IPS-15b (cell line): Measurements from ENCODE around the gene MYH9.
"Not testable (repeated sequence)": the region's sequence is repeated elsewhere in the genome, so short reads cannot be mapped to it uniquely, and the experiment has no call there.

Source experiments
- H3K27me3 ChIP-seq: one replicate; pipeline ENCODE4 v1.6.1; 2013; ENCODE audit warnings: low read length; ENCODE audit not compliant: control insufficient read depth, insufficient read depth
- H3K36me3 ChIP-seq: one replicate; pipeline ENCODE4 v1.6.1; 2013; ENCODE audit warnings: low read length; ENCODE audit not compliant: control insufficient read depth, insufficient read depth
- H3K4me1 ChIP-seq: one replicate; pipeline ENCODE4 v1.6.1; 2013; ENCODE audit warnings: mild to moderate bottlenecking, low read length; ENCODE audit not compliant: control insufficient read depth, insufficient read depth
- H3K4me3 ChIP-seq: one replicate; pipeline ENCODE4 v1.5.1; 2013; ENCODE audit warnings: low read depth, low read length
- H3K9ac ChIP-seq: one replicate; pipeline ENCODE4 v1.6.1; 2013; ENCODE audit warnings: low read depth, mild to moderate bottlenecking, low read length
- H3K9me3 ChIP-seq: one replicate; pipeline ENCODE4 v1.6.1; 2013; ENCODE audit warnings: mild to moderate bottlenecking, low read length; ENCODE audit not compliant: control insufficient read depth, insufficient read depth

MYH9 gene

DNA sequence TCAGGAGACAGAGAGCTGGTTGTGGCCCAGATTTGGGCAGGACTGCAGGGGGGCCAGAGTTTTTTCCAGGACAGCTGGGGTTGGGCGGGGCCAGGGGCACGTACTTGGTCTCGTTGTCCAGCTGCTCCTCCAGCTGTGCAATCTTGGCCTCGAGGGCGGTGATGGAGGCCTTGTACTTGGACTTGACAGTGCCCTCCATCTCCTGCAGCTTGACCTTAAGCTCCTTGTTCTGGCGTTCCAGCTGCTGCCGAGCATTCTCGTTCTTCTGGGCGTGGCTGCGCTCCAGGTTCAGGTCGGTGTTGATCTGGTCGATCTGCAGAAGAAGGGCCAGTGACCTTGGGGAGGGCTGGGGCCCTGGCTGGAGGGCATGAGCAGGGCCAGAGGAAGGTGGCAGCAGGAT lies 102.8 kb downstream of the MYH9 start:
- Histone ChIP-seq H3K9me3 (no peaks in the 10 kb centered on the region), H3K4me3 (no peak overlapping the region), H3K9ac (no peak overlapping the region), H3K27me3 (no peaks in the 10 kb centered on the region), H3K36me3 (peaks cover 72% of the 10 kb centered on the region), H3K4me1 (peaks cover 2% of the 10 kb centered on the region)

DNA sequence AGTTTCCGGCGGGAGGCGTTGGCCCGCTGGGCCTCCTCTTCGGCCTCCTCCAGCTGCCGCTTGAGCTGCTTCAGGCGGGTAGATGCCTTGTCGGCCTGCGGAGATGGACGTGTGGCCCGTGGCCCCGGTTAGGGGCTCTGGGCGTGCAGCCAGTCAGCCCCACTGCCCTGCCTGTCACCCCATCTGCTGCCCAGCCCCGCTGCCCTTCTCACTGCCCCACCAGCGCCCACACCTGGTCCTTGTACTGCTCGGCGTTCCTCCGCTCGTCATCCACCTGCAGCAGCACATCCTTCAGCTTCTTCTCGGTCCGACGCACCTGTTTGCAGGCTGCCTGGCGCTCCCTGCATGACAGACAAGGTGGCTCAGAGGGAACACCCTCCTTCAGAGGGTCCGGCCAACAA lies 103.6 kb downstream of the MYH9 start:
- peaks cover 2% of the 10 kb centered on the region for H3K4me1 ChIP-seq
- H3K36me3 ChIP-seq = peaks cover 64% of the 10 kb centered on the region
- H3K9me3 ChIP-seq = no peaks in the 10 kb centered on the region
- H3K4me3 ChIP-seq = no peak overlapping the region
- H3K9ac ChIP-seq = no peak overlapping the region
- no peaks in the 10 kb centered on the region for H3K27me3 ChIP-seq

DNA sequence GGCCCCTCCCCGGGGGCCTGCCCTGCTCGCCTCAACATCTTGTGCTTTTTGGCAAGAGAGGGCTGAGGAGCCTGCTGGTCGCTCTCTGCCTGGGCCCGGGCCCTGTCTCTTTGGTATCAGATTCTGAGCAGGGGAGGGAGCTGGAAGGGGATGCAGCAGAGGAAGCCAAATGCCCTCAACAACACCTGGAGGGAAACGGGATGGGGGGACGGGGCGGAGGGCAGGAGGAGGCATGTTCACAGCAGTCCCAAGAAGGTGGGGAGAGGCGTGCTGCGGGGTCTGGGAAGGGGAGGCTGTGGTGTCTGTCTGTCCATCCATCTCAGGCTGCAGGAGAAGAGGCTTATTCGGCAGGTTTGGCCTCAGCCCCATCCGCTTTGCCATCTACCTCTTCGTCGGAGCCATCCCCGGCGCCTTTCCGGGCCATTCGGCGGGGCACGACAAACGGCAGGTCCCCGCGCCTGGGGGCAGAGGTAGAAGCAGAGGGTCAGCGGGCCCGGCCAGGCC lies 105.4 kb downstream of the MYH9 start:
- Histone ChIP-seq H3K9me3 (no peaks in the 10 kb centered on the region), H3K27me3 (no peaks in the 10 kb centered on the region), H3K9ac (no peak overlapping the region), H3K4me3 (no peak overlapping the region), H3K4me1 (peaks cover 2% of the 10 kb centered on the region), H3K36me3 (peaks cover 49% of the 10 kb centered on the region)

DNA sequence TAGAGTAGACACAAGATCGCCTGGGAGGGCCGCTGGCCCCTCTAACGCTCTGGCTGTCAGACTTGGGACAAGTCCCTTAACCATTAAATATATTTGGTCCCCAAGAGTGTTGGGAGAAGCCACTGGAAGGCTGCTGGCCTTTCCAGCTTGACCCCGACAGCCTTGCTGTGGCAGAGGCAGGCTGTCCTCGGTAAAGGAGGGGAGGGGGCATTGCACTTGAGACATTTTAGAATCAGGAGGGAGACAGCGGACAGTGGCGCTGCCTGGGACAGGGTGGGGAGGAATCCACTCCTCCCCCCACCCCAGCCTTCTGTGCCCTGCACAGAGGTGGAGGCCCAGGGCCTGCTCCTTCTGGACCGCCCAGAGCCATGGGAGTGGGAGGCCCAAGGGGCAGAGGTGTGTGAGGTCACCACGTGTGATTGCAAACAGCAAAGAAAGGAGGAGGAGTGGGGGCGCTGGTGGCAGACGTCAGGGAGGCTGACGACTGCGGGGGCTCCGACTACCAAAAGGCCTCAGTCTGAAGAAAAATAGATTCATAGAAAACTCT lies 105.9 kb downstream of the MYH9 start:
- Histone ChIP-seq H3K4me3 (no peak overlapping the region), H3K4me1 (peaks cover 2% of the 10 kb centered on the region), H3K9me3 (no peaks in the 10 kb centered on the region), H3K9ac (no peak overlapping the region), H3K36me3 (peaks cover 49% of the 10 kb centered on the region), H3K27me3 (no peaks in the 10 kb centered on the region)

DNA sequence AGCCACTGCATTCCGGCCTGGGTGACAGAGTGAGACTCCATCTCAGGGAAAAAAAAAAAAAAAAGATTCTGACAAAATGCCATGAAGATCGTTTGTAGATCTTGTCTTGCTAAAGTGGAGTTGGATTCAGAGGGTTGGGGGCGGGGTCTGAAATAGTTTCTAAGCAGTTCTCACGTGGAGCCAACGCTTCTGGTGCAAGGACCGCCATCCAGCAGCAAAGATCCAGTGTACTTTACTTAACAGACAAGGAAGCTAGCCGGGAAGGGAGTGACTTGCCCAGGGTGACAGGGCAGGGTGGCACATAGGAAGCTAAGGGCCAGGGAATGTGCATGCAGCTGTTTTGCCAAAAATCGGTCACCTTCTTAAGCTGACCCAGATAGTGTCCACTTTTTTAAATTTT lies 107.4 kb downstream of the MYH9 start:
- Histone ChIP-seq H3K9me3 (no peaks in the 10 kb centered on the region), H3K36me3 (peaks cover 39% of the 10 kb centered on the region), H3K9ac (no peak overlapping the region), H3K4me3 (no peak overlapping the region), H3K4me1 (no peaks in the 10 kb centered on the region), H3K27me3 (no peaks in the 10 kb centered on the region)

DNA sequence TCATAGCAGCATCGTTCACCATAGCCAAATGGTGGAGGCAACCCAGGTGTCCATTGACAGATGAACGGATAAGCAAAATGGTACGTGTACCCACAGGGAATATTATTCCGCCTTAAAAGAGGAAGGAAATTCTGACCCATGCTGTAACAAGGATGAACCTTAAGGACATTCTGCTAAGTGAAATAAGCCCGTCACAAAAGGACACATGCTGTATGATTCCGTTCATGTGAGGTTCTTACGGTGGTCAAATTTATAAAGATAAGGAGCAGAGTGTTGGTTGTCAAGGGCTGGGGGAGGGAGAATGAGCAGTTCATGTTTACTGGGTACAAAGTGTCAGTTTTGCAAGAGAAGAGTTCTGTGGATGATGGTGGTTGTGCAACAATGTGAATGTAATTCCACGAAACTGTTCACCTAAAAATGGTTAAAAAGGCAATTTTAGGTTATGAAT lies 108.5 kb downstream of the MYH9 start:
- Histone ChIP-seq H3K27me3 (no peaks in the 10 kb centered on the region), H3K4me3 (no peak overlapping the region), H3K9me3 (no peaks in the 10 kb centered on the region), H3K36me3 (peaks cover 27% of the 10 kb centered on the region), H3K4me1 (no peaks in the 10 kb centered on the region), H3K9ac (no peak overlapping the region)

DNA sequence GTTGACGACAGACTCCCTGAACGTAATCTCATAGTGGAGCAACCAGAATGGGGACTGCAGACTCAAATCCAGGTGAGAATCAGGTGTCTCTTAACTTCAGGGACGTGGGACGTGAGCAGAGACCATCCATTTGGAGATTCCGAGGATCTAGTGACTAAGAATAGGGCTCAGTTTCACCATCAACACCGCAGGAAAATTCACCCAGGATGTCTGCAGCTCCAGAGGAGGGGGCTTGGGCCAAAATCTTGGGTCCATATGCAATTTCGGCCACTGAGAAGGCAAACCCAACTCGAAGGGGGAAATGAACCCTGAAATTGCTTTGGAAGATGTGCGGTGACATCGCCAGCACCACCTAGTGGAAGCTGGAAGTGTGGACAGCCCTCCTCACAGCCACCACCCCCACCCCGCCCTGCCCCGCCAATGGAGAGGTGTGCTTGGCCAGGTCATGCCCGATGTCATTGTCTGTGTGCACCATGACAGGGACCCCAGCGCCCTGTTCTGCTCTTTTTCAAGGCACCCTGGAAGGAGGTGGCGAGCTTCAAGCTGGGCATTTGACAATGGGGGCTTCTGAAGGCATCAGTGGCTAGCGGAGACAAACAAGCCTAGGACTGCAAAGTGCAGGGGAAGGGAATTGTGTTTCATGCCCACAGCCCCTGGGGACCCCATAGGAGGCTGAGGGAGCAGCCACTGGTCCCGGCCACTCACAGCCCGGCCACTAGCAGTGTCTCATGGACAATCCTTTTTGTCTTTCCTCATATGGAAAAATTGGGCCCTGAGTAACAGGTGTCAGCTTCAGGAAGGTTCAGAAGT lies 110.1 kb downstream of the MYH9 start:
- Histone ChIP-seq H3K36me3 (peaks cover 15% of the 10 kb centered on the region), H3K9me3 (no peaks in the 10 kb centered on the region), H3K9ac (peak overlapping the region; percentile 24), H3K27me3 (no peaks in the 10 kb centered on the region), H3K4me3 (no peak overlapping the region), H3K4me1 (no peaks in the 10 kb centered on the region)

DNA sequence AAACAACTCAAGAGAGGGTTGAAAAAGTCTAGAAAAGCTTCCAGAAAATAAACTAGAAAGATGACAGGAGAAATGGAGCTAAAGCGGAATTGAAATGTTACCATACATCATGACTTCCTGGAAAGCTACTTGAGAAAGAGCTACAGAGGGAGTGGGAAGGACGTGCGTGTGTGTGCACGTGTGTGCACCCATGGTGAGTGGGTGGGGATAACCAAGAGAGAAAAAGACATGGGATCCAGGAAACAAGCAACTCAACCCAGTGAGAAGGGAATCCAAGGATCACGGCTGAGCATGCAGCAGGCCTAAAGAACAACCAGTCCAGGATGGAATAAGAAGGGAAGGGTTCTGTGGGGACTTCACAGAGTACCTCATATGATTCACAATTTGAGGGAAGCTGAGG lies 113.2 kb downstream of the MYH9 start:
- H3K9me3 ChIP-seq = no peaks in the 10 kb centered on the region
- no peak overlapping the region for H3K9ac ChIP-seq
- H3K4me3 ChIP-seq = no peak overlapping the region
- no peaks in the 10 kb centered on the region for H3K27me3 ChIP-seq
- no peaks in the 10 kb centered on the region for H3K36me3 ChIP-seq
- H3K4me1 ChIP-seq = no peaks in the 10 kb centered on the region

DNA sequence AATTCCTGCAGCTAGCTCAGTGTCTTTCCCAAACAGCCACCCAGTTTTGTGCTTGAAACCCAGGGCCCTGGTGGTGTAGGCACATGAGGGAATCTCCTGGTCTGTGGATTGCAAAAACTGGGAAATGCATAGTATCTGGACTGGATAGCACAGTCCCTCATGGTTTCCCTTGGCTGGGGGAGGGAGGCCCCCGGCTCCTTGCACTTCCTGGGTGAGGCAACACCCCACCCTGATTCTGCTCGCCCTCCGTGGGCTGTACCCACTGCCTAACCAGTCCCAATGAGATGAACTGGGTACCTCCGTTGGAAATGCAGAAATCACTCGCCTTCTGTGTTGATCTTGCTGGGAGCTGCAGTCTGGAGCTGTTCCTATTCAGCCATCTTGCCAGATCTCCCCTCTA lies 115.8 kb downstream of the MYH9 start:
- not testable (repeated sequence) for H3K27me3 ChIP-seq, H3K9me3 ChIP-seq, H3K9ac ChIP-seq, H3K36me3 ChIP-seq, H3K4me1 ChIP-seq, H3K4me3 ChIP-seq

DNA sequence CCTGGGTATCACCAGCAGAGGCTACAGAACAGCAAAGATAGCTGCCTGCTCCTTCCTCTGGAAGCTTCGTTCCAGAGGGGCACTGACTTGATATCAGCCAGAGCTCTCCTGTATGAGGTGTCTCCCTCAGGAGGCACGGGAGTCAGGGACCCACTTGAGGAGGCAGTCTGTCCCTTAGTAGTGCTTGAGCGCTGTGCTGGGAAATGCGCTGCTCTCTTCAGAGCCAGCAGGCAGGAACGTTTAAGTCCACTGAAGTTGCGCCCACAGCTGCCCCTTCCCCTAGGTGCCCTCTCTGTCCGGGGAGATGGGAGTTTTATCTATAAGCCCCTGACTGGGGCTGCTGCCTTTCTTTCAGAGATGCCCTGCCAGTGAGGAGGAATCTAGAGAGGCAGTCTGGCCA lies 116.5 kb downstream of the MYH9 start:
- not testable (repeated sequence) for H3K4me1 ChIP-seq, H3K9me3 ChIP-seq, H3K27me3 ChIP-seq, H3K4me3 ChIP-seq, H3K36me3 ChIP-seq, H3K9ac ChIP-seq

DNA sequence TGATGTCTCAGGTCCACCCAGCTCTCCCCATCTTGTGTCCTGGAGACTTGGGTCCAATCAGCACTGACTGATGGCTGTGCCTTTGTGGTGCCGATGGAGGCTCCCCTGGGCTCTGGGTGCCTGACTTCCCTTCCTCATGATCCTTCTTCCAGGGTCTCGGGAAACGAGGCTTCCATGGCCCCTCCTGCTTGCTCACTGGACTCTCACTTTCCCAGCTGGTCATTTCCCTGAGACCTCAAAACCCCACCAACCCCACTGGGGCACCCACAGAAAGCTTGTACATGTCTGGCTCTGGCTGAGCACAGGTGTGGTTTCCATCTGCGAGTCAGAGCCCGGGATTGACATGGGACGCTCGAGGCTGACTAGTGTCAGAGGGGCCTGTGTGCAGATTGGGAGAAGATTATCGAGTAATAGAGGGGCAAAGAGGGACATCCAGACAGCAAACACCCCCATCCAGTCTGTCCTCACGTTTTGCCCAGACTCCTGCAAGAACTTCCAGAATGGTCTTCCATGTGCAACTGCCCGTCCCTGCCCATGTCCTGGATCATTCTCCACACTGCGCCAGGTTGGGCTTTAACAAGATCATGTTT lies 119.8 kb downstream of the MYH9 start:
- no peaks in the 10 kb centered on the region for H3K36me3 ChIP-seq
- no peaks in the 10 kb centered on the region for H3K9me3 ChIP-seq
- no peak overlapping the region for H3K4me3 ChIP-seq
- H3K27me3 ChIP-seq = no peaks in the 10 kb centered on the region
- H3K9ac ChIP-seq = no peak overlapping the region
- H3K4me1 ChIP-seq = no peaks in the 10 kb centered on the region

DNA sequence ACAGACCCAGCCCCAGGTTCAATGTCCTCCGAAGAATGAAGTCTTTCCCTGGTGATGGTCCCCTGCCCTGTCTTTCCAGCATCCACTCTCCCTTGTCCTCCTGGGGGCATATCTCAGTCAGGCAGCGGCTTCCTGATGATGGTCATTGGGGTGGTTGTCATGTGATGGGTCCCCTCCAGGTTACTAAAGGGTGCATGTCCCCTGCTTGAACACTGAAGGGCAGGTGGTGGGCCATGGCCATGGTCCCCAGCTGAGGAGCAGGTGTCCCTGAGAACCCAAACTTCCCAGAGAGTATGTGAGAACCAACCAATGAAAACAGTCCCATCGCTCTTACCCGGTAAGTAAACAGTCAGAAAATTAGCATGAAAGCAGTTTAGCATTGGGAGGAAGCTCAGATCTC lies 120.7 kb downstream of the MYH9 start:
- no peak overlapping the region for H3K4me3 ChIP-seq
- H3K4me1 ChIP-seq = no peaks in the 10 kb centered on the region
- H3K9me3 ChIP-seq = no peaks in the 10 kb centered on the region
- no peaks in the 10 kb centered on the region for H3K36me3 ChIP-seq
- H3K9ac ChIP-seq = no peak overlapping the region
- no peaks in the 10 kb centered on the region for H3K27me3 ChIP-seq
